Cardiac septum (tissue), 1 donor: ENCODE data around the gene C2orf76. TPM values are rescaled to one million over a fixed set of nuclear protein-coding genes. Genes with fewer than 3 reads are reported as not detected.
A peak's percentile ranks its signal among the peaks of the same experiment; 100 is the strongest.
"Not testable (repeated sequence)": the region's sequence is repeated elsewhere in the genome, so short reads cannot be mapped to it uniquely, and the experiment has no call there.

Experiments used
- DNase-seq: peaks from one replicate; pipeline ENCODE4 v3.0.0-alpha.2; 2020; ENCODE audit warnings: low spot score
- intact Hi-C: fragments of 100-400 bp; cut with DNase I; formaldehyde crosslinking; loops from one replicate; pipeline ENCODE4 v1.14.0; 2022
- total RNA-seq: library from RNA; stranded (reverse); fragmentation: NEBNext Ultra II Directional; extraction: Animal tissue kit (Norgen Biotek cat#: 25700); gene quantifications from one replicate; pipeline ENCODE4 v1.2.1, GENCODE V29; 2021
- donor health status: DM: no; HTN: no; CAD: no.

The C2orf76 gene
- total RNA-seq, 1 donor from 2014 or later = 11.7 TPM

DNA sequence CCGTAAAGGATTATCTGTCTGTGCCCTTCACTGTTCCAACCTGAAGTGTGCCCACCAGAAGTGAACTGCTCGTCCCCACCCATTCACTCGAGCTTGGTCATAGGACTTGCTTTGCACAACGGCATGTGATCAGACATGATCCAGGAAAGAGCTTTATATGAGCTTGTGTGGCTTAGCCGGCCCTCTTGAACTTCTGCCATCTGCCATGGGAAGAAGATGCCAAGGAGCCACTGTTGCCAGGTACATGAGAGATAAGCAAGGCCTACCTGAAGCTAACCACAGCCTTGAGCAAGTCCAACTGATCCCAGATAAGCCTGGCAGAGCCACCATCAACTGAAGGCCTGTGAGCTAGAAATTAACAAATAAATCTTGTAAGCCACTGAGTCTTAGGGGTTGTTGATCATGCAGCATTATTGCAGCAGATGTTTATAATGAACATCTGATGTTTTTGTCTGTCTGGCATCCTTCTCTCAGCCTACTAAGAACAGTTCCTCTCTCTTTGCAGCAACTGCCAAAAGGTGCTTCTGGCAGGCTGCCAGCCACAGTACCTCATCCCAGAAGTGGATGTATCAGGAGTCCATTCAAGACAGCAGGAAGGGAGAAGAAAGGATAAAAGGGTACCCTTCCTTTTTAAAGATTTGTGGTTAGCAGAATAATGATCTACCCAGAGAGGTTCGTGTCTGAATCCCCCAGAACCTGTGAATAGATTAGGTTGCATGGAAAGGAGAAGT is 16.9 kb upstream of the C2orf76 start:
- intact Hi-C loops = no loop called here
- DNase-seq = peak; percentile 53

DNA sequence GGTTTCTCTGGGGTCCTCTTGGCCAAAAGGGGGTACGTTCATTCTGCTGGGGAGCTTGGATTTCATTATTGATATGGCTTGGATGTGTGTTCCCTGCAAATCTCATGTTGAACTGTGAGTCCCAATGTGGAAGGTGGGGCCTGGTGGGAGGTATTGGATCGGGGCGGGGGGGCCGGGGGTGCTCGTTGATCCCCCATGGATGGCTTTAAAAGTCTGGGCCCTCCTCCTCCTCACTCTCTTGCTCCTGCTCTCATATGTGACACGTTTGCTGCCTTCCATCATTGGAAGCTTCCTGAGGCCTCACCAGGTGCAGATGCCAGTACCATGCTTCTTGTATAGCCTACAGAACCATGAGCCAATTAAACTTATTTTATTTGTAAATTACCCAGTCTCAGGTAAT is 11.9 kb upstream of the C2orf76 start:
- intact Hi-C loops = no loop called here
- DNase-seq = no peak

DNA sequence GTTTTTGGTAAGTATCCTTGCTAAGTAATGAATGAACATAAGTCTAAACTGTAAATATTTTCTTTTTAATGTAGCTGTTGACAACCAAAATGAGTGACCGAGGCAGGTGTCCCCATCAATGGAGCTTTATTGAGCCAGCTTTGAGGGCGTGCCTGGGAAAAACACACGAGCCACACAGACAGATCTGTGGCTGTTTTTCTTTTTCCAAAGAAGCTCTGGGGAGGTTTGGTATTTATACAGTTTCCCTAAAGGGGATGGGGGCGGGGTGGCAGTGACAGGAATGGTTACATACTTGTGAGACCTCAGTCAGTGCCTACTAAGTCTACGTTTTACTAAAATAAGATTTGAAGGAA is 11.3 kb upstream of the C2orf76 start:
- no peak for DNase-seq
- intact Hi-C loops = no loop called here

DNA sequence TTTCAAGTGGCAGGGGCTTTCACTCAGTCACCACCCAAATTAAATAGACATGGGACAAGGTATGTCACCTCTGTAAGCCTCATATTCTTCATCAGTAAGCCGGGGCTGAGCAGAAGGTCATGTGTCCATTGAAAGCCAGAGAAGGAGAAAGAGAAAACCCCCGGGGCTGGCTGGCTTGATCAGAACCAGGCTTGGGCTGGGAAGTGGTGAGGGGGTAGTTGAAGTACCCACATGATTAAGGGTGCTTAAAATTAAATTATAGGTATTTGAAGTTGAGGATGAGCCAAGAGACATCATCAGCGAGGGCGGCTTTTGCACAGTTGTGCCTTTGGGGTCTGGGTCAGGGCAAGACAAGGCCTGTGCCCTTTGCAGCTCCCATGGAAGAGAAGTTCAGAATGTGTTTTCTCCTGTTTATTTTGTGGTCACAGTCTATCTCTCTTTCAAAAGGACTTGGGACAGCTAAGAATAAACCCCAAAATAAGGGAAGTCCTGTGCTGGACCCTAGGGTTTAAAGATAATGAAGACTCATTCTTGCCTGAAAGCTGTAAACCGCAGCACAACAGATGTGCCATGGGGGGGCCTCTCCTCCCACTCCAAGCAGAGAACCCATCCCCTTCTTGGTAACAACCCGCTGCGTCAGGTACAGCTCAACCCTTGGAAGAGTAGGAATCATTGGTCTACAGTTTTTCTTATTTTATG is 10.8 kb upstream of the C2orf76 start:
- intact Hi-C loops = no loop called here
- DNase-seq = no peak

DNA sequence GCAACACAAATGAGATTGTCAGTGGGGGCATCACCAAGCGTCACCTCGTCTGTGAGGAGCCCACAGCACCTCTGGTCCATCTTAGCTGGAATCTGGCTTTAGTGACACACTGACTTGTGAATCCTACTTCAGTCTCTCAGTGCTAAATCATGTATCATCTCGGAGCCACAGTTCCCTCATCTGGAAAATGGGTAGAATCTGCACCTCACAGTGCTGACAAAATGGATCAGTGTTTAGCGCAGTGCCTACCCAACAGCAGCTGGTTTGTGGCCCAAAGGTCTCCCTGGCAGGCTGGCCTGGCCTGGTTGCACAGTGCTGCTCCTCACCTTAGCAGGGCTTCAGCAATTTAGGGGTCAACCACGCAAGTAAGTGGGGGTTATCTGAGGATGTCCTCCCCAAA is 10.2 kb upstream of the C2orf76 start:
- no peak for DNase-seq
- intact Hi-C loops = no loop called here

DNA sequence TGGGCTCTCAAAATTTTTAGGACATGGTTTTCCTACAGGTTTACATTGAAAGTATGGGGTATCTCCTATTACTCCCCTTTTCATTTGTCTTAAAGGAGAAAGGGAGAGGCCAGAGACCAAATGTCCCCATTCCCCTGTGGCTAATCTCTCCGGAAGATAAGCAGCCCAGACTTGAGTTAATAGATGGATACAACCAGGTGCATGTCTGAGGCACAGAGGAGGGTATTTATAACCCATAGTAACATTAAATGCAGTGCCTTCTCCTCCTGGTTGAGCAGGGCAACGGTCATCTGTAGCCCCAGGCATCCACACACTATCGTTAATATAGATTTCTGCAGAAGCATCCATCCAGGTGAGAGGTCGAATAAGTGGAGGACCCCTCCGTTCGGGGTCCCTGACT is 9.8 kb upstream of the C2orf76 start:
- intact Hi-C loops, DNase-seq: not testable (repeated sequence)

DNA sequence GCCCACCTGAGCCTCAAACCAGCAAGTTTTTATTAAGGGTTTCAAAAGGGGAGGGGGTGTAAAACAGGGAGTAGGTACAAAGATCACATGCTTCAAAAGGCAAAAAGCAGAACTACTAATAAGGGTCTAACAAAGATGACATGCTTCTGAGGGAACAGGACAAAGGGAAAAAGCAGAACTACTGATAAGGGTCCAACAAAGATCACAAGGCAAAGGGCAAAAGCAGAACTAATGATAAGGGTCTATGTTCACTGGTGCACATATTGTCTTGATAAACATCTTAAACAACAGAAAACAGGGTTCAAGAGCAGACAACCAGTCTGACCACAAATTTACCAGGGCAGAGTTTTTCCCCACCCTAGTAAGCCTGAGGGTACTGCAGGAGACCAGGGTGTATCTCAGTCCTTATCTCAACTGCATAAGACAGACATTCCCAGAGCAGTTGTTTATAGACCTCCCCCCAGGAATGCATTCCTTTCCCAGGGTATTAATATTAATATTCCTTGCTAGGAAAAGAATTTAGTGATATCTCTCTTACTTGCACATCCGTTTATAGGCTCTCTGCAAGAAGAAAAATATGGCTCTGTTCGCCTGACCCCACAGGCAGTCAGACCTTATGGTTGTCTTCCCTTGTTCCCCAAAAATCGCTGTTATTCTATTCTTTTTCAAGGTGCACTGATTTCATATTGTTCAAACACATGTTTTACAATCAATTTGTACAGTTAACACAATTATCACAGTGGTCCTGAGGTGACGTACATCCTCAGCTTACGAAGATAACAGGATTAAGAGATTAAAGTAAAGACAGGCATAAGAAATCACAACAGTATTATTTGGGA is 7.5 kb upstream of the C2orf76 start:
- intact Hi-C loops, DNase-seq: not testable (repeated sequence)

DNA sequence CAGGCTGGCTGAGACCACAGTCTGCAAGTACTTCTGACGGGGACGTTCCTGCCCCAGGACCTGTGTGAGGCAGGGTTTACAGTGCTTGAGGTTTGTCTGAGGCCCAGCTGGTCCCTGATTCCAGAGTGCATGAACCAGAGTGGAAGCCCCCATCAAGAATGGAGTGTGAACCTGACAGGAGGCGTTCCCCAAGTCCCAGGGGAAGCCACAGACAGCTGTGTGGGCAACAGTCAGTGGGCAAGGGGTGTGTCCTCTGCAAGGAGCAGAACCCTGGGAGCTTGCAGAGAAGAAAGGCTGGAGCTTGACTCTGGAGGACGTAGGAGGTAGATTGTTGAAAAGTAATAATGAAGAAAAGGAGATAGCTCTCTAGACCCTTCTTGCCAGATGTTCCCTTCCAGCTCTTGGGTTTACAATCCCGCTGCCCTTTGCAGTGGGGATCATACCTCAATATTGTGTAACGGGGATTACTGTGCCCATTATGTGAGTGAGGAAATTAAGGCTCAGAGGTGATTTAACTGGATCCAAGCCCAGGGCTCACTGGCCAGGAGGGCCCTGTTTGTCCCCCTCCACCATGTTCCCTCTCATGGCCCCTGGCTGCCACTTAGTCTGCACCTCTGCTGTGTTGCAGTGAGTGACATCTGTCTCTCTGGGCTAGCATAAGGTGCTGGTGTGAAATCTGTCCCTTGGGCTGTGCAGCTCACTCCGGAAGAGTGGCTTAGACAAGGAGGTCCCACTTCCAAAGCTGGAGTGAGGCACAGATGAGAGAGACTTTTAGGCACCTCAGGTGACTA is 6.3 kb upstream of the C2orf76 start:
- intact Hi-C loops = no loop called here
- DNase-seq = no peak

DNA sequence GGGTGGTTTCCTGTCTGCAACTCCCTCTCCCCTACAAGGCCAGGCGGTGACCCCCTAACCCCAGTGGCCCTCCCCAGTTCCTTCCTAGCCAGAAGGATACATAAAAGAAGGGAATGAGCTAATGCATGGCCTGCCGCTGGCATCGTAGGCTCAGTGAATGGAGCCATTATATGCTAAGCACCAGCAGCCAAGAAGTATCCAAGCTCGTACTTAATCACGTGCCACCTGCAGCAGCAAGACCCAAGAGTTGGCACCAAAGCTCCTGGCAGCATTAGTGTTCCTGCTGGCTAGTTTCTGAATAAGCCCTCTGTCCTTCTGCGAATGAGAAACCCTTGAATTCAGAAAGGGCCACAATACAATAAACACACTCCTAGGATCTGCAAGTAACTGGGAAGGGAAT is 4.5 kb upstream of the C2orf76 start:
- intact Hi-C loops = no loop called here
- DNase-seq = no peak

DNA sequence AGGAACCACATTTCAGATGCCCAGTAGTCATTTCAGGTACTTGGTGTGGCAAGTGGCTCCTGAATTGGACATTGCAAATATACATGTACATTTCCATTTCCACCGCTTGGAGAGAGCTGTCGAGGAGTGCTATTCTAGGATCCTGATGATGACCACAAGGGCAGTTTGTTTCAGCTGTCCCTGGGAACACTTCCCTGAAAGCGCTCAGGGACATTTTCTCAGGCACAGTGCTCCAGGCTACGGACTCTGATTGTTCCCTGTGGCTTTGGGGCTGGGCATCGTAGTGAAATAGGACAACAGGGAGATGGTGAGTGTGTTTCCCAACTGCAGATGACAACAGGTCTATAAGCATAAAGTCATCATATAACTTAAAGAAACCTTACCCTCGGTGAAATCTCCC is 3.2 kb upstream of the C2orf76 start:
- DNase-seq = no peak
- intact Hi-C loops = loop anchor here (5.0 kb wide), 1 partner anchor 58 kb away; no protein-coding TSS in a partner anchor

DNA sequence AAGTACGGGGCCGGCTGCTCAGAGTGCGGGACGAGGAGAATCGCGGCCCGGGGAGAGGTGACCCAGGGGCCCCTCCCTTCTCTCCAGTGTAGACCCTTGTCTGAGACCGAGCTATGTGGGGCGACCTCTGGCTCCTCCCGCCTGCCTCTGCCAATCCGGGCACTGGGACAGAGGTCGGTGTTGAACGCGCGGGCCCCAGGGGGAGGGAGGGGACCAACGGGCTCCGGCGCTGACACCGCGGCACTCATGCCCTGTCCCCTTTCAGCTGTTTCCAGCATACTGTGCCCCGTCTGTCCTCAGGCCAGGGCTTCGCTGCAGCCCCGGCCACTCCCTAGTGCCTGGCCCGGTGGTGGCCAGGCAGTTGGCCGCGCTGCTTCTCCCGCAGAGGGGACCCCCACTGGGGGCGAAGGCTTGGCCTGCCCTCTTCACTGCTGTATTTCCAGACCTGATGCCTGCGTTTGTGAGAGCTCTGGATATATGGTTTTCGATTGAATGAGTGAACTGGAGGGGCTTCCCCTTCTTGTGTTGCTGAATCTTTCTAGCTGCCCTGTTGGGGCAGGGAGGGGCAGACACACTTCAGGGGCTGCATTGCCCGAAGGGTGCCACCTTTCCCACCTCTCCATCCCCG is 952 bp upstream of the C2orf76 start:
- DNase-seq = peak; percentile 84
- intact Hi-C loops = loop anchor here (5.0 kb wide), 1 partner anchor 55 kb away; no protein-coding TSS in a partner anchor

DNA sequence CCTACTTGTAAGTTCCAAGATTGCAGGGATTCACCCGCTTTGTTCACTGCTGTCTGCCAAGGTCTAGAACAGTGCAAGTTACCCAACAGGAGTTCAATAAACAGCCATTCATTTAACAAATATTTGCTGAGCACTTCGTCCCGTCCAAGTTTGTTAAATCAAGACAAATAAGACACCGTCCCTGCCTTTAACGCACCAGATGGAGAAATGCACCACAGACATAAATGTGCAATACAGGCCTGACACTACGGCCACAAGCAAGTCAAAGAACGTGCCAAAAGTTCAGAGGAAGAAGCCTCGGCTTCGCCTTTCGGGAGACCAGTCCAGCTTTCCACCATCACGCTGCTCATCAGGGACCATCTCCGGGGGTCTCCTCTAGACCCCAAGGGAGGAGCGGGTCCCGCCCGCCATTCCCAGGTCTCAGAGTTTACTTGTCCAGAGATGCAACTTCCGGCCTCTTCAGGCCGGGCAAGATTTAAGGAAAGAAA is 429 bp downstream of the C2orf76 start:
- DNase-seq = no peak
- intact Hi-C loops = loop anchor here (5.0 kb wide), 1 partner anchor 54 kb away; no protein-coding TSS in a partner anchor

DNA sequence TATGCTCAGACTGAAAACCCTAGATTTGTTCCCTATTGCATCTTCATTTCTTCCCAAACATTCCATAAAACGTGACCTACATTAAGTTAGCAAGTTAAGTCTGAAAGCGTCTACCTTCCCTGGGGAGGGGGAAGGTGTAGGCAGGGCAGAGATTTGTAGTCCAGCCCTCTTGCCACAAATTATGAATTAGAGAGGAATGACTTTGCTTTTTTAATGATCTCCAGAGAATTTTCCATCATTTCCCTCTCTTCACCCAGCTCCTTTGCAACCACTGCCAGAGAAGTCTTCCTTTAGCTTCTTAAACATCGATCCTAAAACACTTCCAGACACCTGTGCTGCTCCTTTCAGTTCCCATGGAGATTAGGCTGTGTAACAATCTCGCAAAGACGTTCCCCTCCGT is 1.2 kb downstream of the C2orf76 start:
- no peak for DNase-seq
- intact Hi-C loops = loop anchor here (5.0 kb wide), 1 partner anchor 53 kb away; no protein-coding TSS in a partner anchor

DNA sequence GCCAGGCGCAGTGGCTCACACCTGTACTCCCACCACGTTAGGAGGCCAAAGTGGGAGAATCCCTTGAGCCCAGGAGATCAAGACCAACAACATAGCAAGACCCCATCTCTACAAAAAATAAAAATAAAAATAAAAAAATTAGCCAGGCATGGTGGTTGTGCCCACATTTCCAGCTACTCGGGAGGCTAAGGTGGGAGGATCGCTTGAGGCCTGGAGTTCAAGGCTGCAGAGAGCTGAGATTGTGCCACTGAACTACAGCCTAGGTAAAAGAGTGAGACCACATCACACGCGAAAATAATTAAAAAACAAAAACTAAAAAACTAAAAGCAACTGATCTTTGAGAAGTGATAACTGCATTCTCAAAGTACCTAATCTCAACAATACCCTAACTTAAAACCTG is 1.8 kb downstream of the C2orf76 start:
- DNase-seq = no peak
- intact Hi-C loops = loop anchor here (5.0 kb wide), 1 partner anchor 52 kb away; no protein-coding TSS in a partner anchor

DNA sequence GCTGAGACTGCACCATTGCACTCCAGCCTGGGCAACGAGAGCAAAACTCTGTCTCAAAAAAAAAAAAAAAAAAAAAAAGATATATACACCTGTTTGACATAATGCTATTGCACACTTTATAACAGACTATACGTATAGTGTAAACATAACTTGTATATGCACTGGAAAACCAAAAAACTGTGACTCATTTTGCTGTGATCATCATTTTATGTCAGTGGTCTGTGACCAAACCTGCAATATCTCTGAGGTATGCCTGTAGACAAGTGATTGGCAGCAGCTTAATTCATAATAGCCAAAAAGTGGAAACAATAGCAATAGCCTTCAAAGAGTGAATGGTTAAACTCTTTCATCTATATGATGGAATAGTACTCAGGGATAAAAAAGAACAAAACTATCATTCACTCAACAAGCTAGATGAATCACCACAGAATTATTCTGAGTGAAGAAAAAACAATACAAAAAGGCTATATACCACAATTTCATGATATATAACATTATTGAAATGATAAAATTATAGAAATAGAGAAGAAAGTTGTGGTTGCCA is 6.1 kb downstream of the C2orf76 start:
- DNase-seq = no peak
- intact Hi-C loops = no loop called here

DNA sequence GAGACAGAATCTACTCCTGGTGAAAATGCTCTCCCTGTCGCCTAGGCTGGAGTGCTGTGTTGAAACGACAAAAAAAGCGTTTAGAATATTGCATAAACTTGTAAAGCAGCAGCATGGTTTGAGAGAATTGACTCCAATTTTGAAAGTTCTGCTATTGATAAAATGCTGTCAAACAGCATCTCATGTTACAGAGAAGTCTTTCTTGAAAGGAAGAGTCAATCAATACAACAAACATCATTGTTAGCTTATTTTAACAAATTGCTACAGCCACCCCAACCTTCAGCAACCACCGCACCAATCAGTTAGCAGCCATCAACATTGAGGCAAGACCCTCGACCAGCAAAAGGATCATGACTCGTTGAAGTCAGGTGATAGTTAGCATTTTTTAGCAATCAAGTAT is 6.9 kb downstream of the C2orf76 start:
- DNase-seq = no peak
- intact Hi-C loops = no loop called here

DNA sequence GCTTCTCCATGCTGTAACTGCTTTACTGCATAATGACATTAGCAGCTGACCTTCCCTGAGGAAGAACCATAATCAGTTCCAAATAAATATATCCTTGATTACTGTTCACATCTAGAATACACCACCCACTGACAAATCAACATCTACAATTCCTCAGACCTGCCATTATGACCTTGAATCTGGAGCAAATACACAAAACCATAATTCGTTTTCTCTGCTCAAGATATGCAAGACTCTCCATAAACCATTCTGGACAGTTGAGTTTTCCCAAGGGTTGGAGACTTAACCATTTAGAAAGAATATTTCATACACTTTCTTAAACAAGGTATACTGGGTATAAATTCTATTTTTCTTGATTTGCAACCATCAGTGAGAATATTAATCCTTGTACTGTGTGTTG is 11.8 kb downstream of the C2orf76 start:
- intact Hi-C loops = loop anchor here (5.0 kb wide), 1 partner anchor 127 kb away; no protein-coding TSS in a partner anchor
- DNase-seq = no peak

DNA sequence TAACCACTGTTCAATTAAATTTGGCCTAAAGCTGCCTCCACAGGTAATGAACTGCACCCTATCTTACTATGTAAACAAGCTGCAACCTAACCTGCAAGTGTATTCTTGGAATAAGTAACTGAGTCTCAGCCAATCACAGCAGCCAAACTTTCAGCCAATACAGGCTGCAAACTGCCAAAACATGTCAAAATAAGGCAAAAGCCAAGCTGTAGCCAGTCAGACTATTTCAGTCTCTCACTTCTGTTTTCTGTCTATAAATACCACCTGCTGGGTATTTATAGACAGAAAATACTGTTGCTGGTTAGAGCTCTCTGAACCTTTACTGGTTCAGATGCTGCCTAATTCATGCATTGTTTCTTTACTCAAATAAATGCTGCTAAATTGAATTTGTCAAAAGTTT is 14.3 kb downstream of the C2orf76 start:
- no peak for DNase-seq
- intact Hi-C loops = loop anchor here (5.0 kb wide), 1 partner anchor 130 kb away; no protein-coding TSS in a partner anchor
